D721Med (cell line): Measurements from ENCODE around the gene SPATA3.

Source experiments
- DNase-seq: peaks from one replicate; pipeline ENCODE4 v3.0.0; 2011; ENCODE audit warnings: low spot score; ENCODE audit not compliant: insufficient read length
- FAIRE-seq: peaks from 2 replicates; lab custom pipeline; 2011; peaks lifted over from hg19 to GRCh38; lab: Jason Lieb, UNC
- TF ChIP-seq, protein P1 (sequence below): IDR thresholded peaks from 2 replicates; pipeline ENCODE4 v1.5.1; 2012; ENCODE audit warnings: mild to moderate bottlenecking, control low read depth; ENCODE audit not compliant: insufficient read depth; ENCODE audit errors: missing control alignments

The SPATA3 gene

DNA sequence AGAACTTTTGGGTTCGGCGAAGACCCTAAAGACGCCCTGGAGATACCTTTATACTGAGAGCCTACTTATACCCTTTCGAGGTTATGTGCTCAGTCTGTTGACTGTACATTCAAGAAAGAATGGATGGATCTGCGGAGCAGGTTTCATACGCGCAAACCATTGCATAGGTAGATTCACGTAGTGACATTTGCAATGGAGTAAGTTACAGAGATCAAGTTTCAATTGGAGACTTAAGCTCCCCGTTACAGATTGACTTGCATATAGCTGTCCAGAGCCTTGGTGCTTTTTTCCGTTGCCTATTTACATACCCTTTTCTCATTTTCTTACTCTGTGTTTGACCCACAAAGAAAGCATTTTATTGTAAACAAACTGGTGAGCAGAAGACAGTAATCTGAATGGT, 61.7 kb downstream of the SPATA3 start:
- TF ChIP-seq, protein P1, sequence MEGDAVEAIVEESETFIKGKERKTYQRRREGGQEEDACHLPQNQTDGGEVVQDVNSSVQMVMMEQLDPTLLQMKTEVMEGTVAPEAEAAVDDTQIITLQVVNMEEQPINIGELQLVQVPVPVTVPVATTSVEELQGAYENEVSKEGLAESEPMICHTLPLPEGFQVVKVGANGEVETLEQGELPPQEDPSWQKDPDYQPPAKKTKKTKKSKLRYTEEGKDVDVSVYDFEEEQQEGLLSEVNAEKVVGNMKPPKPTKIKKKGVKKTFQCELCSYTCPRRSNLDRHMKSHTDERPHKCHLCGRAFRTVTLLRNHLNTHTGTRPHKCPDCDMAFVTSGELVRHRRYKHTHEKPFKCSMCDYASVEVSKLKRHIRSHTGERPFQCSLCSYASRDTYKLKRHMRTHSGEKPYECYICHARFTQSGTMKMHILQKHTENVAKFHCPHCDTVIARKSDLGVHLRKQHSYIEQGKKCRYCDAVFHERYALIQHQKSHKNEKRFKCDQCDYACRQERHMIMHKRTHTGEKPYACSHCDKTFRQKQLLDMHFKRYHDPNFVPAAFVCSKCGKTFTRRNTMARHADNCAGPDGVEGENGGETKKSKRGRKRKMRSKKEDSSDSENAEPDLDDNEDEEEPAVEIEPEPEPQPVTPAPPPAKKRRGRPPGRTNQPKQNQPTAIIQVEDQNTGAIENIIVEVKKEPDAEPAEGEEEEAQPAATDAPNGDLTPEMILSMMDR = no peak
- FAIRE-seq = no peak
- no peak for DNase-seq
